MM.1S (cell line): ENCODE results near the gene ZNF469.

Experiments used
- DNase-seq: peaks from one replicate; pipeline ENCODE4 v3.0.0-alpha.2; 2015
- H2AFZ ChIP-seq: fragments of 300-600 bp; sonication (generic); 2 replicates; pipeline ENCODE4 v1.6.0; 2016; ENCODE audit warnings: antibody characterized with exemption, low read length
- H3F3A ChIP-seq: fragments of 300-600 bp; sonication (generic); 2 replicates; pipeline ENCODE4 v1.6.1; 2016; ENCODE audit warnings: mild to moderate bottlenecking, antibody characterized with exemption, low read length, moderate library complexity, mixed read lengths; ENCODE audit not compliant: insufficient read depth
- H3K27ac ChIP-seq: fragments of 300-600 bp; sonication (generic); 2 replicates; pipeline ENCODE4 v1.5.1; 2016; ENCODE audit warnings: mild to moderate bottlenecking, low read length
- H3K27me3 ChIP-seq: fragments of 300-600 bp; sonication (generic); replicated peaks from 2 replicates; pipeline ENCODE4 v1.6.0; 2016; ENCODE audit warnings: low read length; ENCODE audit not compliant: insufficient read depth
- H3K36me3 ChIP-seq: fragments of 300-600 bp; sonication (generic); replicated peaks from 2 replicates; pipeline ENCODE4 v1.6.1; 2016; ENCODE audit warnings: mild to moderate bottlenecking, low read length, mixed read lengths; ENCODE audit not compliant: insufficient read depth
- H3K4me1 ChIP-seq: fragments of 300-600 bp; sonication (generic); 2 replicates; pipeline ENCODE4 v1.6.1; 2016; ENCODE audit warnings: low read length, mixed read lengths
- H3K4me2 ChIP-seq: fragments of 300-600 bp; sonication (generic); 2 replicates; pipeline ENCODE4 v1.6.0; 2016; ENCODE audit warnings: low read depth, low read length
- H3K4me3 ChIP-seq: fragments of 300-600 bp; sonication (generic); 2 replicates; pipeline ENCODE4 v1.5.1; 2016; ENCODE audit warnings: low read length, mixed read lengths
- H3K79me2 ChIP-seq: fragments of 300-600 bp; sonication (generic); 2 replicates; pipeline ENCODE4 v1.6.1; 2016; ENCODE audit warnings: mixed run types, low read length, mixed read lengths
- H3K9ac ChIP-seq: fragments of 300-600 bp; sonication (generic); 2 replicates; pipeline ENCODE4 v1.6.1; 2016; ENCODE audit warnings: low read length, mixed read lengths
- H3K9me2 ChIP-seq: fragments of 300-600 bp; sonication (generic); replicated peaks from 2 replicates; pipeline ENCODE4 v1.6.1; 2016; ENCODE audit warnings: mild to moderate bottlenecking, low read length, mixed read lengths; ENCODE audit not compliant: insufficient read depth
- H3K9me3 ChIP-seq: fragments of 300-600 bp; sonication (generic); replicated peaks from 2 replicates; pipeline ENCODE4 v1.6.1; 2016; ENCODE audit warnings: mild to moderate bottlenecking, low read length, mixed read lengths; ENCODE audit not compliant: insufficient read depth
- H4K20me1 ChIP-seq: fragments of 300-600 bp; sonication (generic); 2 replicates; pipeline ENCODE4 v1.6.1; 2016; ENCODE audit warnings: mild to moderate bottlenecking, low read length, moderate library complexity, mixed read lengths; ENCODE audit not compliant: insufficient read depth
- EZH2 ChIP-seq: fragments of 300-600 bp; sonication (generic); optimal IDR thresholded peaks from 2 replicates; pipeline ENCODE3; 2017; ENCODE audit warnings: low read depth, mild to moderate bottlenecking, antibody characterized with exemption, low read length, mixed read lengths
- EZH2phosphoT487 ChIP-seq: fragments of 300-600 bp; sonication (generic); IDR thresholded peaks from 2 replicates; pipeline ENCODE4 v1.6.1; 2018; ENCODE audit warnings: antibody characterized with exemption, low read length
- TF ChIP-seq, protein P1 (sequence below): fragments of 300-600 bp; sonication (generic); IDR thresholded peaks from 2 replicates; pipeline ENCODE4 v1.5.1; 2016; ENCODE audit warnings: antibody characterized with exemption, low read length, mixed read lengths

The ZNF469 gene

DNA sequence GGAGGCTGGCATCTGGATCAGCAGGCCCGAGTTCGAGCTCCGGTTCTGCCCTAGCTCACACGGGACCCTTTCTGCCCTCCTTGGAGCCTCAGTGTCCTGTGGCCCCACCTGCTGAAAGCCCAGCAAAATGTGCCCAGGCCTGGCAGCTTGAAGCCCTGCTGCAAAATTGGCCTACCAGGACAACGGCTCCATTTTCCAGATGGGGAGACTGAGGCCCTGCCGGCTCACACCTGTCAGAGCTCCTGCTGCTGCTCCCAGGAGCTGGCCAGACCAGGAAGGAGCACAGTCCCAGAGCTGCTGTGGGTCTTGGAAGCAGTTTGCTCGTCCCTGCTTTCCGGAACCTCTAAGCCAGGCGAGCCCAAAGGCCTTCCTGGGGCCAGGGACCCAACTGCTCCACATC lies 17.4 kb downstream of the ZNF469 start:
- Histone ChIP-seq H3K4me1 (no peaks in the 10 kb centered on the region), H3F3A (no peaks in the 10 kb centered on the region), H3K9me2 (no peaks in the 10 kb centered on the region), H3K9ac (no peak overlapping the region), H3K27me3 (peaks cover 44% of the 10 kb centered on the region), H3K36me3 (no peaks in the 10 kb centered on the region), H4K20me1 (no peaks in the 10 kb centered on the region), H3K9me3 (no peaks in the 10 kb centered on the region), H3K27ac (no peak overlapping the region), H2AFZ (no peak overlapping the region), H3K4me3 (no peak overlapping the region), H3K4me2 (no peak overlapping the region), H3K79me2 (no peaks in the 10 kb centered on the region)
- no peak for DNase-seq
- TF ChIP-seq, protein P1, sequence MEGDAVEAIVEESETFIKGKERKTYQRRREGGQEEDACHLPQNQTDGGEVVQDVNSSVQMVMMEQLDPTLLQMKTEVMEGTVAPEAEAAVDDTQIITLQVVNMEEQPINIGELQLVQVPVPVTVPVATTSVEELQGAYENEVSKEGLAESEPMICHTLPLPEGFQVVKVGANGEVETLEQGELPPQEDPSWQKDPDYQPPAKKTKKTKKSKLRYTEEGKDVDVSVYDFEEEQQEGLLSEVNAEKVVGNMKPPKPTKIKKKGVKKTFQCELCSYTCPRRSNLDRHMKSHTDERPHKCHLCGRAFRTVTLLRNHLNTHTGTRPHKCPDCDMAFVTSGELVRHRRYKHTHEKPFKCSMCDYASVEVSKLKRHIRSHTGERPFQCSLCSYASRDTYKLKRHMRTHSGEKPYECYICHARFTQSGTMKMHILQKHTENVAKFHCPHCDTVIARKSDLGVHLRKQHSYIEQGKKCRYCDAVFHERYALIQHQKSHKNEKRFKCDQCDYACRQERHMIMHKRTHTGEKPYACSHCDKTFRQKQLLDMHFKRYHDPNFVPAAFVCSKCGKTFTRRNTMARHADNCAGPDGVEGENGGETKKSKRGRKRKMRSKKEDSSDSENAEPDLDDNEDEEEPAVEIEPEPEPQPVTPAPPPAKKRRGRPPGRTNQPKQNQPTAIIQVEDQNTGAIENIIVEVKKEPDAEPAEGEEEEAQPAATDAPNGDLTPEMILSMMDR, result no peak
- TF ChIP-seq EZH2, result no peak

DNA sequence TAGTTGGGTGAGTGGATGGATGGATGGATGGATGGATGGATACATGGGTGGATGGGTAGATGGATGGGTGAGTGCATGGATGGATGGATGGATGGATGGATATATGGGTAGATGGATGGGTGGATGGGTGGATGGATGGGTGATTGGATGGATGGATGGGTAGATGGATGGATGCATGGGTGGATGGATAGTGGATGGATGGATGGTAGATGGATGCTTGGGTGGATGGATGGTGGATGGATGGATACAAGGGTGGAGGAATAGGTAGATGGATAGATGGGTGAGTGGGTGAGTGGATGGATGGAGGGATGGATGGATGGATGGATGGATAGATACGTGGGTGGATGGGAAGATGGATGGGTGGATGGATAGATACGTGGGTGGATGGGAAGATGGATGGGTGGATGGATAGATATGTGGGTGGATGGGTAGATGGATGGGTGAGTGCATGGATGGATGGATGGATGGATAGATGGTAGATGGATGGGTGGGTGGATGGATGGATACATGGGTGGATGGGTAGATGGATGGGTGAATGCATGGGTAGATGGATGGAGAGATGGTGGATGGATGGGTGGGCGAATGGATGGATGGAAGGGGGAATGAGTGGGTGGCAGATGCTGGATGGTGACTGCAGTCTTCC lies 19.0 kb downstream of the ZNF469 start:
- H3K9me2 ChIP-seq, result no peaks in the 10 kb centered on the region
- H3K36me3 ChIP-seq, result no peaks in the 10 kb centered on the region
- no peaks in the 10 kb centered on the region for H3F3A ChIP-seq
- no peak overlapping the region for H2AFZ ChIP-seq
- DNase-seq, result no peak
- H3K4me1 ChIP-seq, result no peaks in the 10 kb centered on the region
- TF ChIP-seq EZH2phosphoT487 (no peak), EZH2 (no peak)
- TF ChIP-seq, protein P1, result no peak
- no peak overlapping the region for H3K4me2 ChIP-seq
- no peak overlapping the region for H3K27ac ChIP-seq
- H3K9ac ChIP-seq, result no peak overlapping the region
- no peaks in the 10 kb centered on the region for H3K9me3 ChIP-seq
- H4K20me1 ChIP-seq, result no peaks in the 10 kb centered on the region
- H3K27me3 ChIP-seq, result peaks cover 42% of the 10 kb centered on the region
- H3K4me3 ChIP-seq, result no peak overlapping the region
- no peaks in the 10 kb centered on the region for H3K79me2 ChIP-seq

DNA sequence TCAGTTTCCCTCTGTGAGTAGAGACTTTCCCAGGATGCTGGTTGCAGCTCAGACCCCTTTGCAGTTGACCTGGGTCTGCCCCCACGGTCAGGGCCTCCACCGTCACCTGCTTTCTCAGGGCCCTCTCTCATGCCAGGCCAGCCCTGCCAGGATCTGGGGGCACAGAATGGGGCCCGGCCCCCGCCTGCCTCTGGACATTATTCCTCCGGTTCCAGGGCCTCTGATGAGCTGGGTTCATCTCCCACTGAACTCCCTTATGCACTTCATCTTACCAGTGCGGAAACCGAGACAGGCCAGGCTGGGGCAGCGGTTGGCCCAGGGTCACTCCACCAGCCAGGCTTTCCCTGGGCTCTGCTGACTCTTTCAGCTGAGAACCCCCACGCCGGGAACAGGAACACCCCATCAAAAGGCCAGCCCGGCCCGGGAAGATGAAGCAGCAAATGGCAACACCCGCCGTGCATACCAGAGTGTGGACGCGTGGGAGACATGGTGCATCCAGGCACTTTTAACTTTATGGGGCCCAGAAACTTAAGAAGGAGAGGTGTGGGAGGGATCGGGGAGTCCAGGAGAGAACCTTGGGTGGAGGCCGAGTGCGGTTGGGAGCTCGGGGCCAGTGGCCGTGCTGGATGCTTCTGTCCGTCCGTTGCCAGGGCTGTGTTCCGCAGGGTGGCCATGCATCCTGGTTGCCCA lies 19.9 kb downstream of the ZNF469 start:
- no peak for TF ChIP-seq EZH2phosphoT487
- TF ChIP-seq, protein P1, result no peak
- no peak for TF ChIP-seq EZH2
- Histone ChIP-seq H2AFZ (no peak overlapping the region), H3K4me3 (no peak overlapping the region), H3K27me3 (peaks cover 44% of the 10 kb centered on the region), H3K9me3 (no peaks in the 10 kb centered on the region), H3K4me1 (no peaks in the 10 kb centered on the region), H3K27ac (no peak overlapping the region), H3K9ac (no peak overlapping the region), H4K20me1 (no peaks in the 10 kb centered on the region), H3K4me2 (no peak overlapping the region), H3K36me3 (no peaks in the 10 kb centered on the region), H3F3A (no peaks in the 10 kb centered on the region), H3K79me2 (no peaks in the 10 kb centered on the region), H3K9me2 (no peaks in the 10 kb centered on the region)
- DNase-seq, result no peak
